ENCODE measurements around the gene SDHD. TPM values are rescaled to one million over a fixed set of nuclear protein-coding genes. Genes with fewer than 3 reads are reported as not detected.
A peak's percentile ranks its signal among the peaks of the same experiment; 100 is the strongest.

Gene SDHD
- total and polyA plus RNA-seq, 10 donors: 73.7 to 121 (median 92.8) TPM

DNA sequence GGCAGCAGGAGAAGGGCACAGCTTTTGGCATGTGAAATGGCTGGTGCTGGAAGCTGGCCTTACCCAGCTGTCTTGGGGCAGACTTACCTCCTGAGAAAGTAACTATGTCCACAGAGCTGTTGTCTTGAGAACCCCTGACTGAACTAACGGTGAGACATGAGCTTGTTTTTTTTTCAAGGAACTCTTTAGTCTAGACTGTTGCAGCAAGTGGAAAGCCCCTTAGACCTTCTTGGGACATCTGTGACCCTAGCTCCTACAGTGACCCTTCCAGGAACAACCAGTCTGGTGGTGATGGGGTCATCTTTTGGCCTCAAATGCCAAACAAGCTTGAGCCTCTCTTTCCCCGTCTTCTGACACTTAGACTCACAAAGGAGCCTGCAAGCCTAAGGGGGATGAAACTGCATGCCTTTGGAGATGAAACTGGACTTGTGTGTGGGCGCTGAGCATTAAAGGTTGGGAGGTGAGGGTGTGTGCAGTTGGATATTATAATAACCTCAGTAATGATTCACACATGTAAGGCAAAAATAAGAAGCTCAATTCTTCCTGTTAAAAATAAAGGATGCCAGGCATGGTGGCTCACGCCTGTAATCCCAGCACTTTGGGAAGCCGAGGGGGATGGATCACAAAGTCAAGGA is 35.4 kb downstream of the SDHD start:
- no peak overlapping the region for H3K27ac ChIP-seq
- no peak for DNase-seq
- H3K4me3 ChIP-seq: no peak overlapping the region
- TF ChIP-seq, protein P1, sequence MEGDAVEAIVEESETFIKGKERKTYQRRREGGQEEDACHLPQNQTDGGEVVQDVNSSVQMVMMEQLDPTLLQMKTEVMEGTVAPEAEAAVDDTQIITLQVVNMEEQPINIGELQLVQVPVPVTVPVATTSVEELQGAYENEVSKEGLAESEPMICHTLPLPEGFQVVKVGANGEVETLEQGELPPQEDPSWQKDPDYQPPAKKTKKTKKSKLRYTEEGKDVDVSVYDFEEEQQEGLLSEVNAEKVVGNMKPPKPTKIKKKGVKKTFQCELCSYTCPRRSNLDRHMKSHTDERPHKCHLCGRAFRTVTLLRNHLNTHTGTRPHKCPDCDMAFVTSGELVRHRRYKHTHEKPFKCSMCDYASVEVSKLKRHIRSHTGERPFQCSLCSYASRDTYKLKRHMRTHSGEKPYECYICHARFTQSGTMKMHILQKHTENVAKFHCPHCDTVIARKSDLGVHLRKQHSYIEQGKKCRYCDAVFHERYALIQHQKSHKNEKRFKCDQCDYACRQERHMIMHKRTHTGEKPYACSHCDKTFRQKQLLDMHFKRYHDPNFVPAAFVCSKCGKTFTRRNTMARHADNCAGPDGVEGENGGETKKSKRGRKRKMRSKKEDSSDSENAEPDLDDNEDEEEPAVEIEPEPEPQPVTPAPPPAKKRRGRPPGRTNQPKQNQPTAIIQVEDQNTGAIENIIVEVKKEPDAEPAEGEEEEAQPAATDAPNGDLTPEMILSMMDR (IDR thresholded peaks at IDR 0.05 in 8 of 11, conservative IDR thresholded peaks at IDR 0.05 in 3 of 11): no peak
- TF ChIP-seq POLR2A (IDR thresholded peaks at IDR 0.05) (no peak), POLR2AphosphoS5 (IDR thresholded peaks at IDR 0.05) (no peak)
- peaks cover 0 to 8% (median 0%) of the 10 kb centered on the region in 6 donors for H3K36me3 ChIP-seq
- peaks cover 0 to 9% (median 0%) of the 10 kb centered on the region in 6 donors for H3K4me1 ChIP-seq
- no peaks in the 10 kb centered on the region for H3K27me3 ChIP-seq (replicated peaks in 1 of 7)
- WGBS, 5 donors: 87 to 97% (median 95%) methylated on average over 5 of the region's 5 CpGs
- intact Hi-C loops (cut with DNase I; ENCODE audit: low total_unique reads): no loop called here
- no peaks in the 10 kb centered on the region for H3K9me3 ChIP-seq

DNA sequence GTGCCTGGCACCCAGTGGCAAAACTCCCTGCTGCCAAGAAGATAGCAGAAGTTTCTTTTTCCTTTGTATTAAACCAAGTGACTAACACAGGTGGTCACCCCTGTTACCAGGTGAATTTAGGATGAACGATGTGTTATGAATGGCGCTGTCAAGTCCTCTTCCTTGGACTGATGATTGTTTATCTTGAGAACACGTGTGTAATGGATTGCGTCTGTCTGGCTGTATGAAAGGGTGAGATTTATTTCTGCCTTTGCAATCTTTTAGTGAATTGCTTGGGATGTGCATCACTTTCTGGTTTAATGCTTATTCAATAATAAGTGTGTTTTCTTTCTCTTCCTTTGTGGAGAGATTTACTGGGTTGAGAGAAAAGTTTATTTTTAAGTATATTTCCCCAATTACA is 36.5 kb downstream of the SDHD start:
- TF ChIP-seq POLR2A (IDR thresholded peaks at IDR 0.05) (no peak), POLR2AphosphoS5 (IDR thresholded peaks at IDR 0.05) (no peak)
- TF ChIP-seq, protein P1 (IDR thresholded peaks at IDR 0.05 in 8 of 11, conservative IDR thresholded peaks at IDR 0.05 in 3 of 11): no peak
- Histone ChIP-seq H3K4me1 (peaks cover 0 to 9% (median 0%) of the 10 kb centered on the region in 6 donors), H3K9me3 (no peaks in the 10 kb centered on the region), H3K27ac (no peak overlapping the region), H3K4me3 (no peak overlapping the region), H3K36me3 (peaks cover 0 to 8% (median 0%) of the 10 kb centered on the region in 6 donors), H3K27me3 (replicated peaks in 1 of 7) (no peaks in the 10 kb centered on the region)
- intact Hi-C loops (cut with DNase I; ENCODE audit: low total_unique reads): no loop called here
- WGBS, 5 donors: 82 to 96% (median 88%) methylated on average over 4 of the region's 4 CpGs
- no peak for DNase-seq

DNA sequence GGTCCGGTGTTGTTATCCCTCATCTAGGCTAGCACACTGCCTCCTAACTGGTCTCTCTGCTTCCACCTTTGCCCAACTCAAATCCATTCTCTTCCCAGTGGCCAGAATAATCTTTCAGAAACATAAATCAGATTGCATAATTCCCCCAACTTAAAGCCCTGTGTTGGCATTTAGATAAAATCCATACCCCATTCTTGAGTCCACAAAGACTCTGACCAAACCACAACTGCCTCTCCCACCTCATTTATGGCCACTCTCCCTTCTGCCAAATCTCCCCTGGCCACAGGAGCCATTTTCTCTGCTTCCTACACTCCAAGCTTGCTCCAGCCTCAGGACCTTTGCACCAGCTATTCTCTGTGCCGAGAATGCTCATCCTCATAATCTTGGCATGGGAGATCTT is 40.4 kb downstream of the SDHD start:
- H3K27me3 ChIP-seq (replicated peaks in 1 of 7): no peaks in the 10 kb centered on the region
- intact Hi-C loops (cut with DNase I; ENCODE audit: low total_unique reads): no loop called here
- TF ChIP-seq, protein P1 (IDR thresholded peaks at IDR 0.05 in 8 of 11, conservative IDR thresholded peaks at IDR 0.05 in 3 of 11): no peak
- TF ChIP-seq POLR2A (IDR thresholded peaks at IDR 0.05): no peak
- TF ChIP-seq POLR2AphosphoS5 (IDR thresholded peaks at IDR 0.05): no peak
- H3K27ac ChIP-seq: no peak overlapping the region
- peaks cover 0 to 7% (median 4%) of the 10 kb centered on the region in 6 donors for H3K4me1 ChIP-seq
- DNase-seq: no peak
- WGBS, 5 donors: 93 to 98% (median 97%) methylated on average over 2 of the region's 2 CpGs
- H3K36me3 ChIP-seq: no peaks in the 10 kb centered on the region
- H3K9me3 ChIP-seq: no peaks in the 10 kb centered on the region
- no peak overlapping the region for H3K4me3 ChIP-seq

DNA sequence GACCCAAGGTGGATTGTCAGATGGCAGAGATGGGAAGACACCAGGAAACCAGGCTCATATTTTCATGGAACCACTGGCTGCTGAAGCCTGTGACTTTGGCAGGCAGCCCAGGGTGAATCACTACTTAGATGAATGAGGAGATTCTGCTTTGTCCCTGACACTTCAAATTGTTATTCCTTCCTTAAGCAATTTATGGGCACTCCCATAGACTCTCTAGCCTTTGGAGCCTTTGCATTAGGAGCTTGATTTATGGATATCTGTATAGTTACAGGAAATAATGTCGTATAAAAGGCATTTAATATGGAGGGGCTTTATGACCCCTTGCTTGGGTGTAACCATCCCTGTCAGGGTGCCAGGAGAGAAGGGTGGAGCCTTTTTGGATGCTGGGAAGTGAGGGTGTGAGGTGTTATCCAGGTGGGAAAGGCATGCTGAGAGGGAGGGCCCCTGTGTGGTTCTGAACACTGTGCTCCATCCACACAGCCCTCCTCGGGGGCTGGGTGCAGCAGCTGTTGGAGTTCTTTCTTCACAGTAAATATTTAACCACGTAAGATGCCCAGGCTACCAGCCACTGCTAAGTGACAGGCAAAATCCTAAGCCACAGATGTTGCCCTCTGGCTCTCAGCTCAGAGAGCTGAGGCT is 41.9 kb downstream of the SDHD start:
- TF ChIP-seq, protein P1 (IDR thresholded peaks at IDR 0.05 in 8 of 11, conservative IDR thresholded peaks at IDR 0.05 in 3 of 11): no peak
- TF ChIP-seq POLR2A (IDR thresholded peaks at IDR 0.05): no peak
- H3K9me3 ChIP-seq: no peaks in the 10 kb centered on the region
- no peaks in the 10 kb centered on the region for H3K36me3 ChIP-seq
- H3K27me3 ChIP-seq (replicated peaks in 1 of 7): no peaks in the 10 kb centered on the region
- H3K4me3 ChIP-seq: no peak overlapping the region
- H3K4me1 ChIP-seq: peaks cover 0 to 7% (median 4%) of the 10 kb centered on the region in 6 donors
- 52 to 64% (median 62%) methylated on average over 3 of the region's 3 CpGs for WGBS, 5 donors
- intact Hi-C loops (cut with DNase I; ENCODE audit: low total_unique reads): no loop called here
- H3K27ac ChIP-seq: peak overlapping the region in 2 of 8 donors; percentile 23 to 37
- DNase-seq: no peak
